Activated T-helper 2 cell treated with anti-CD3 and anti-CD28 coated beads, Interferon-gamma antibody, Interleukin-2, Interleukin-4, amounts not matched to agents 10 μg/mL and 5 μg/mL and 100 μg/mL, durations not matched to agents 14 hours and 24 hours and 36 hours (primary cell): ENCODE measurements around the gene IL17B. TPM values are rescaled to one million over a fixed set of nuclear protein-coding genes. Genes with fewer than 3 reads are reported as not detected.
"Not testable (repeated sequence)": the region's sequence is repeated elsewhere in the genome, so short reads cannot be mapped to it uniquely, and the experiment has no call there.

ENCODE experiments used
- DNase-seq: peaks from one replicate; pipeline ENCODE4 v3.0.0; 2021; ENCODE audit warnings: low spot score
- H3K27ac Mint-ChIP-seq: one replicate; pipeline ENCODE4 v1.8.0; 2021; ENCODE audit warnings: mixed read lengths
- H3K27me3 Mint-ChIP-seq: one replicate; pipeline ENCODE4 v1.8.0; 2021; ENCODE audit warnings: low read depth, mixed read lengths
- H3K36me3 Mint-ChIP-seq: one replicate; pipeline ENCODE4 v1.8.0; 2021; ENCODE audit warnings: low read depth, mixed read lengths
- H3K4me1 Mint-ChIP-seq: one replicate; pipeline ENCODE4 v1.8.0; 2021; ENCODE audit warnings: low read depth, mixed read lengths
- H3K4me3 Mint-ChIP-seq: one replicate; pipeline ENCODE4 v1.8.0; 2021; ENCODE audit warnings: low read depth, mild to moderate bottlenecking, moderate library complexity, mixed read lengths
- H3K9me3 Mint-ChIP-seq: one replicate; pipeline ENCODE4 v1.8.0; 2021; ENCODE audit warnings: mixed read lengths
- intact Hi-C: fragments of 100-400 bp; cut with micrococcal nuclease; formaldehyde crosslinking; loops from one replicate; pipeline ENCODE4 v1.15.1; 2023
- total RNA-seq: library from RNA; stranded (reverse); gene quantifications from 2 replicates; pipeline ENCODE4 v1.2.3, GENCODE V29; 2022

IL17B gene
- total RNA-seq, 1 donor from 2014 or later: not detected

GRCh38 chr5:149402291-149402690 lies 23.2 kb upstream of the IL17B start:
- no peaks in the 10 kb centered on the region for H3K27me3 Mint-ChIP-seq
- no peaks in the 10 kb centered on the region for H3K9me3 Mint-ChIP-seq
- no peak for DNase-seq
- no peaks in the 10 kb centered on the region for H3K36me3 Mint-ChIP-seq
- H3K4me1 Mint-ChIP-seq: no peaks in the 10 kb centered on the region
- H3K4me3 Mint-ChIP-seq: no peak overlapping the region
- intact Hi-C loops: no loop called here
- no peak overlapping the region for H3K27ac Mint-ChIP-seq

- intact Hi-C loops: no loop called here
- Mint-ChIP-seq H3K36me3 (no peaks in the 10 kb centered on the region), H3K4me3 (no peak overlapping the region), H3K4me1 (no peaks in the 10 kb centered on the region), H3K9me3 (no peaks in the 10 kb centered on the region), H3K27me3 (peaks cover 2% of the 10 kb centered on the region), H3K27ac (no peak overlapping the region)
- no peak for DNase-seq
These were observed 22.0 kb upstream of the IL17B start for GRCh38 chr5:149401051-149401450.

GRCh38 chr5:149400304-149400703 lies 21.2 kb upstream of the IL17B start:
- peaks cover 2% of the 10 kb centered on the region for H3K27me3 Mint-ChIP-seq
- no peak for DNase-seq
- no peak overlapping the region for H3K4me3 Mint-ChIP-seq
- H3K27ac Mint-ChIP-seq: no peak overlapping the region
- intact Hi-C loops: no loop called here
- H3K36me3 Mint-ChIP-seq: no peaks in the 10 kb centered on the region
- no peaks in the 10 kb centered on the region for H3K4me1 Mint-ChIP-seq
- H3K9me3 Mint-ChIP-seq: no peaks in the 10 kb centered on the region

GRCh38 chr5:149399775-149400174 lies 20.7 kb upstream of the IL17B start:
- Mint-ChIP-seq H3K27me3 (peaks cover 2% of the 10 kb centered on the region), H3K9me3 (no peaks in the 10 kb centered on the region), H3K27ac (no peak overlapping the region), H3K4me3 (no peak overlapping the region), H3K36me3 (no peaks in the 10 kb centered on the region), H3K4me1 (no peaks in the 10 kb centered on the region)
- no peak for DNase-seq
- intact Hi-C loops: no loop called here

- H3K36me3 Mint-ChIP-seq, H3K9me3 Mint-ChIP-seq, DNase-seq, H3K27me3 Mint-ChIP-seq, H3K27ac Mint-ChIP-seq, H3K4me1 Mint-ChIP-seq, intact Hi-C loops, H3K4me3 Mint-ChIP-seq: not testable (repeated sequence)
These were observed 19.7 kb upstream of the IL17B start for GRCh38 chr5:149398747-149399266.

GRCh38 chr5:149397530-149397929 lies 18.4 kb upstream of the IL17B start:
- intact Hi-C loops: no loop called here
- Mint-ChIP-seq H3K4me1 (no peaks in the 10 kb centered on the region), H3K4me3 (no peak overlapping the region), H3K27ac (no peak overlapping the region), H3K36me3 (no peaks in the 10 kb centered on the region), H3K9me3 (no peaks in the 10 kb centered on the region), H3K27me3 (peaks cover 2% of the 10 kb centered on the region)
- DNase-seq: no peak

GRCh38 chr5:149394996-149395395 lies 15.9 kb upstream of the IL17B start:
- H3K36me3 Mint-ChIP-seq, DNase-seq, H3K27me3 Mint-ChIP-seq, H3K4me1 Mint-ChIP-seq, H3K9me3 Mint-ChIP-seq, H3K27ac Mint-ChIP-seq, intact Hi-C loops, H3K4me3 Mint-ChIP-seq: not testable (repeated sequence)

GRCh38 chr5:149392718-149393117 lies 13.6 kb upstream of the IL17B start:
- H3K9me3 Mint-ChIP-seq: no peaks in the 10 kb centered on the region
- H3K36me3 Mint-ChIP-seq: no peaks in the 10 kb centered on the region
- intact Hi-C loops: no loop called here
- H3K4me1 Mint-ChIP-seq: no peaks in the 10 kb centered on the region
- H3K27ac Mint-ChIP-seq: no peak overlapping the region
- no peak for DNase-seq
- H3K4me3 Mint-ChIP-seq: no peak overlapping the region
- peaks cover 11% of the 10 kb centered on the region for H3K27me3 Mint-ChIP-seq

- no peaks in the 10 kb centered on the region for H3K36me3 Mint-ChIP-seq
- no peaks in the 10 kb centered on the region for H3K4me1 Mint-ChIP-seq
- H3K9me3 Mint-ChIP-seq: no peaks in the 10 kb centered on the region
- H3K4me3 Mint-ChIP-seq: no peak overlapping the region
- DNase-seq: no peak
- peaks cover 9% of the 10 kb centered on the region for H3K27me3 Mint-ChIP-seq
- H3K27ac Mint-ChIP-seq: no peak overlapping the region
- intact Hi-C loops: no loop called here
These were observed 12.4 kb upstream of the IL17B start for GRCh38 chr5:149391524-149391923.

GRCh38 chr5:149391076-149391475 lies 12.0 kb upstream of the IL17B start:
- H3K4me3 Mint-ChIP-seq, intact Hi-C loops, H3K36me3 Mint-ChIP-seq, H3K4me1 Mint-ChIP-seq, H3K27me3 Mint-ChIP-seq, H3K9me3 Mint-ChIP-seq, H3K27ac Mint-ChIP-seq, DNase-seq: not testable (repeated sequence)

- H3K4me3 Mint-ChIP-seq: no peak overlapping the region
- intact Hi-C loops: no loop called here
- no peak overlapping the region for H3K27ac Mint-ChIP-seq
- DNase-seq: no peak
- no peaks in the 10 kb centered on the region for H3K4me1 Mint-ChIP-seq
- H3K27me3 Mint-ChIP-seq: peaks cover 9% of the 10 kb centered on the region
- H3K9me3 Mint-ChIP-seq: no peaks in the 10 kb centered on the region
- H3K36me3 Mint-ChIP-seq: no peaks in the 10 kb centered on the region
These were observed 10.7 kb upstream of the IL17B start for GRCh38 chr5:149389552-149390495.

- Mint-ChIP-seq H3K4me3 (no peak overlapping the region), H3K4me1 (no peaks in the 10 kb centered on the region), H3K27me3 (peaks cover 9% of the 10 kb centered on the region), H3K9me3 (no peaks in the 10 kb centered on the region), H3K27ac (no peak overlapping the region), H3K36me3 (no peaks in the 10 kb centered on the region)
- intact Hi-C loops: no loop called here
- DNase-seq: no peak
These were observed 9.6 kb upstream of the IL17B start for GRCh38 chr5:149388498-149389190.

- no peak overlapping the region for H3K27ac Mint-ChIP-seq
- H3K4me1 Mint-ChIP-seq: no peaks in the 10 kb centered on the region
- intact Hi-C loops: no loop called here
- no peak overlapping the region for H3K4me3 Mint-ChIP-seq
- no peaks in the 10 kb centered on the region for H3K36me3 Mint-ChIP-seq
- peaks cover 9% of the 10 kb centered on the region for H3K27me3 Mint-ChIP-seq
- no peaks in the 10 kb centered on the region for H3K9me3 Mint-ChIP-seq
- no peak for DNase-seq
These were observed 8.9 kb upstream of the IL17B start for GRCh38 chr5:149387982-149388381.
